ENCODE measurements around the gene CCDC192.

CCDC192 gene

GRCh38 chr5:127926974-127927373 lies 223.8 kb downstream of the CCDC192 start:
- H3K27ac ChIP-seq = no peak overlapping the region
- TF ChIP-seq ZFX (IDR thresholded peaks at IDR 0.05; ENCODE audit: borderline replicate concordance) (no peak), CTCF (IDR thresholded peaks at IDR 0.05) (no peak)

GRCh38 chr5:127928053-127928452 lies 224.9 kb downstream of the CCDC192 start:
- H3K27ac ChIP-seq = no peak overlapping the region
- TF ChIP-seq ZFX (IDR thresholded peaks at IDR 0.05; ENCODE audit: borderline replicate concordance) = no peak
- no peak for TF ChIP-seq CTCF (IDR thresholded peaks at IDR 0.05)

DNA sequence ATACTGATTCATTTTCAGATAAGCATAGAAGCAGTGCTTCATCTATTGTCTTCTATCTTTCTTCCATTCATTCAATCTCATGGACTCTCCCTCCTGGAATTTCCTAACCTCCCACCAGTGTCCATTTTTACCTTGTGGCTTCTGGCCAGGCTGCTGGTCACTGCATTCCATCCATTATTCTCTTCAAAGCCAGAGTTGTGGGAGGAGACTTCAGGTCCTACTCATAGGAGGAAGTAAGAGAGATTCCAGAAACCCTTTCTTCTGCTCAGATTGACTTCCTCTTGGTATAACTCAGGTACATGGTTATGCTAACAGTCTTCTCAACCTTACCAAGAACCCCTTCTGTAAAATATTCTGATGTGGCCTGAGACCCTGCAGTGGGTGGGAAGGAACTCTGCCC lies 227.1 kb downstream of the CCDC192 start:
- no peak overlapping the region for H3K27ac ChIP-seq
- no peak for TF ChIP-seq CTCF (IDR thresholded peaks at IDR 0.05)
- no peak for TF ChIP-seq ZFX (IDR thresholded peaks at IDR 0.05; ENCODE audit: borderline replicate concordance)

- no peak overlapping the region for H3K27ac ChIP-seq
- TF ChIP-seq CTCF (IDR thresholded peaks at IDR 0.05) (no peak), ZFX (IDR thresholded peaks at IDR 0.05; ENCODE audit: borderline replicate concordance) (no peak)
Measured at GRCh38 chr5:127931396-127931795, 228.2 kb downstream of the CCDC192 start.

DNA sequence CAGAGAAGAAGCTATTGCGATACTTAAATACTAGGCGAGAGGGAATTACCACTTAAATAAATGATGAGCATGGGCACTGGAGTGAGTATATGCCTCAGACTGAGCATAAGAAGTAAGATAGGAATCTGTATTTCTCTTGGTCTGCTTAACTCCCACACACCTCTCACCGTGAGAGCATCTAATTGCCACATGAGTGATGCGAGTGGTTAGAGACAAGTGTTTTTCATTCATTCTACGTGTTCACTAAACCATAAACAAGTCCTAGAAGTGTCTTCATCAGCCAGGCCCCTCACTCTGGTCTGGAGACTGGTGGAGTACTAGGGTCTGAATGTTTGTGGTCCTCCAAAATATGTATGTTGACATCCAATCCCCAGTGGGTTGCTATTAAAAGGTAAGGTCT lies 230.2 kb downstream of the CCDC192 start:
- no peak overlapping the region for H3K27ac ChIP-seq
- no peak for TF ChIP-seq ZFX (IDR thresholded peaks at IDR 0.05; ENCODE audit: borderline replicate concordance)
- no peak for TF ChIP-seq CTCF (IDR thresholded peaks at IDR 0.05)

DNA sequence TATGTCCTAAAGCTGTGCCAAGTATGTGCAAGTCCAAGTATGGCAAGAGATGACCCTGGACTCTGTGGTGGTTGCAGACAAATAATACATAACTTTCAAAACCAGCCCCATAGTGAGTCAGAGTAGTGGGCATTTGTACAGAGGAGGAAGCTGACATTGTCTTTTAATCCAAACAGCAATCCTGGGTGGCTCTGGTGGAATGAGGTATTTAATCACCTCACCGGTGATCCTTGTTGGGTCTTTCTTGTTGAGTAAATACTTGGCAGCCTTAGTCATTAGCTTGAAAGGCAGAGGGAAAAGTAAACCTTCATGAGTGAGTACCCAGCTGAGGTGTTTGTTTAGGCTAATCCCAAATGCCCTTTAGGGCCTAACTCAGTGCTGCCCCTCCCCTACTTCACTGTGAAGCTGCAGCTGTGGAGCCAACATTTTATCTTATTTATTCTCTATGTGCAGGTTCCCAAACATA lies 231.6 kb downstream of the CCDC192 start:
- peak overlapping the region; percentile 74 for H3K27ac ChIP-seq
- TF ChIP-seq CTCF (IDR thresholded peaks at IDR 0.05) (peak; percentile 65), ZFX (IDR thresholded peaks at IDR 0.05; ENCODE audit: borderline replicate concordance) (no peak)

DNA sequence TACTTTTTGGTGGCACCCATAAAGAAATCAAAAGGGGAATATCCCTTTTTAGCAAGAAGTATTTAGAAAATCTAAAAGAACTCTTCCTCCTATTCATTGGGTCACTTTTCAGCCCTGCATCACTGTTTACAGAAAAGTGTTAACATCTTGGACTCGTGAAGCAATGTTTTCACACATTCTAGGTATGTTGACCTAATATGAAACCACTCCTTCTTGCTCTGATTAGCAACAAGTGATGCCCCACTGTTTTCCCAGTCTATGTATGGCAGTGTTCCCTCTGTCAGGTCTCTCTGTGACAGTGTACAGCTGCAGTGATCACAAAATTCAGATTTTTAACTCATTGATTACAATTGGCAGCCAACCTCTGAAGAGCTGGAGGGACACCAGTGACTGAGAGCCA lies 232.2 kb downstream of the CCDC192 start:
- peak overlapping the region; percentile 74 for H3K27ac ChIP-seq
- TF ChIP-seq CTCF (IDR thresholded peaks at IDR 0.05) = no peak
- TF ChIP-seq ZFX (IDR thresholded peaks at IDR 0.05; ENCODE audit: borderline replicate concordance) = no peak
